ENCODE results near the gene GRN. TPM values are rescaled to one million over a fixed set of nuclear protein-coding genes. Genes with fewer than 3 reads are reported as not detected.
A peak's percentile ranks its signal among the peaks of the same experiment; 100 is the strongest.

Gene GRN
- 219 TPM for polyA plus RNA-seq

DNA sequence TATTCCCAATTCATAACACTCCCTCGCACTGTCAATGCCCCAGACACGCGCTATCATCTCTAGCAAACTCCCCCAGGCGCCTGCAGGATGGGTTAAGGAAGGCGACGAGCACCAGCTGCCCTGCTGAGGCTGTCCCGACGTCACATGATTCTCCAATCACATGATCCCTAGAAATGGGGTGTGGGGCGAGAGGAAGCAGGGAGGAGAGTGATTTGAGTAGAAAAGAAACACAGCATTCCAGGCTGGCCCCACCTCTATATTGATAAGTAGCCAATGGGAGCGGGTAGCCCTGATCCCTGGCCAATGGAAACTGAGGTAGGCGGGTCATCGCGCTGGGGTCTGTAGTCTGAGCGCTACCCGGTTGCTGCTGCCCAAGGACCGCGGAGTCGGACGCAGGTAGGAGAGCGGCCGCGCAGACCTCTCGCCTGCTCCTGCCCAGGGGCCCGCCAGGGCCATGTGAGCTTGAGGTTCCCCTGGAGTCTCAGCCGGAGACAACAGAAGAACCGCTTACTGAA, at the start of gene GRN:
Gene GRN (plus strand): TSS at position 364 of the 515 bp plus-strand sequence. CDS start 3,863 bp downstream, outside the sequence.
- Mint-ChIP-seq H3K27me3 (no peaks in the 10 kb centered on the region), H3K9me3 (no peaks in the 10 kb centered on the region), H3K36me3 (no peaks in the 10 kb centered on the region), H3K4me1 (peaks cover 27 to 35% (median 31%) of the 10 kb centered on the region in 3 donors), H3K27ac (peak within 1 kb of the TSS; percentile 92 to 95 (median 95)), H3K4me3 (peak within 1 kb of the TSS; percentile 96 to 99 (median 99))

DNA sequence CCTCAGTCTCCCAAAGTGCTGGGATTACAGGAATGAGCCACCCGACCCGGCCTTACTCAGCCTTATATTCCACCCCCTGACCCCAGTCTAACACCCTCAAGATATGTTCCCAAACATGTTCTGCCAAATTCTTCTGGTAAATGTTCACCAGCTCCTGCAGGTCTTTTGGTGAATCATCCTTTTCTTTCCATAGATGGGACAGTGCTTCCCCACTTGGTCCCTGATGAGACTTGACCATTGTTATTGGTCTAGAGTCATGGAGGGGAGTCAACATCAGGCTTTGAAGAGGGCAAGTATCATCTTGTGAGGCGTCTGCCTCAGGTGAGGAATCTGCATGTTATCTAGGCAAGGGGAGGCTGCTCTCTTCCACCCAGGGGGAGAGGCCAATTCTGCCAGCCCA, 47.1 kb upstream of the GRN start:
- H3K36me3 Mint-ChIP-seq: peaks cover 3% of the 10 kb centered on the region
- H3K4me1 Mint-ChIP-seq: peaks cover 0 to 2% (median under 1%) of the 10 kb centered on the region in 3 donors
- H3K4me3 Mint-ChIP-seq: no peak overlapping the region
- H3K9me3 Mint-ChIP-seq: no peaks in the 10 kb centered on the region
- H3K27ac Mint-ChIP-seq: no peak overlapping the region
- peaks cover 4% of the 10 kb centered on the region for H3K27me3 Mint-ChIP-seq

DNA sequence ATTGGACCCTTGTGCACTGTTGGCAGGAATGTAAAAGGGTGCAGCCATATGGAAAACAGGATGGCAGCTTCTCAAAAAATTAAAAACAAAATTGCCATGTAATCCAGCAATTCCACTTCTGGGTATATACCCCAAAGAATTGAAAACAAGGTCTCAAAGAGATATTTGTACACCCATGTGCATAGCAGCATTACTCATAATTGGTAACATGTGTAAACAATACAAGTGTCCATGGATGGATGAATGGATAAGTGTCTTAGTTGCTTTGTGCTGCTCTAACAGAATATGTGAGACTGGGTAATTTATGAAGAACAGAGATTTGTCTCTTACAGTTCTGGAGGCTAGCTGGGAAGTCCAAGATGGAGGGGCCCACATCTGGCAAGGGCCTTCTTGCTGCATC, 40.5 kb upstream of the GRN start:
- H3K9me3 Mint-ChIP-seq: no peaks in the 10 kb centered on the region
- peaks cover 24% of the 10 kb centered on the region for H3K27me3 Mint-ChIP-seq
- no peak overlapping the region for H3K27ac Mint-ChIP-seq
- H3K36me3 Mint-ChIP-seq: no peaks in the 10 kb centered on the region
- no peak overlapping the region for H3K4me3 Mint-ChIP-seq
- H3K4me1 Mint-ChIP-seq: peaks cover 0 to 8% (median 6%) of the 10 kb centered on the region in 3 donors

DNA sequence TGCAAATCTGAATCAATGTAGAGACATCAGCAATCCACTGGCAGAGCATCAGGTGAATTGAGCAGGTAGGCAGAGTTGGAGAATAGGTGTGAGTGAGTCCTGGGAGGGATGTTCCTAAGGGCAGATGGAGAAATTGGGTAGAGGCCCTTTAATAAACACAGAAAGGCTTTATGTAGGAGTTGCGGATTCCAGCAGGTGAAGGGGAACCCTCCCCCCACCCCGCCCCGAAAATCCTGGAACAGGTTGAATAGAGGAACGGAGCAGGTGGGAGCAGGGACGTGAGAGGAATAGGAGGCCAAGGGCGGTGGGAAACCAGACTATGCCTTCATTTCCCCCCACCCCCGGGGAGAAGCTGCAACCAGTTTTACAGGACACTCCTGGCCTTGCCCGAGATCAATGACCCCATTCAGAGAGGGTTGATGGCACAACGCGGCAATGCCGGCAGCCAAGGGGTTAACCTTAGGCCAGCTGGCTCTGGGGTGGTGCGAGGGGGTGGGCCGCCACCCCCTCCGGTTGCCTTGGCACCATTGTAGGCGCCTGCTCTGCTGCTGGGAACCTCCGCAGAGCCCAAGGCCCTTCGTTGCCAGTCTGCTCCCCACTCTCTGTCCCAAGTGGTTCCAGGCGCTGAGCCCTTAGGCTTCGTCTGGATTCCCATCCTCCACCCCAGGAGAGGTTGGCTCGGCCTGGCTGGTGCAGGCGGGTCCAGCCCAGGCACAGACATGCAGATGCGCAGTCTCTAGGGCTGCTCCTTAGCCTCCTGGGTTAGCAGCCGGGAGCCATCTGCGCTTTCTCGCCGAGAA, 37.5 kb upstream of the GRN start:
- H3K4me1 Mint-ChIP-seq: peaks cover 0 to 14% (median 12%) of the 10 kb centered on the region in 3 donors
- H3K36me3 Mint-ChIP-seq: no peaks in the 10 kb centered on the region
- H3K4me3 Mint-ChIP-seq: peak overlapping the region in 3 of 4 donors; percentile 21 to 78 (median 61)
- H3K27ac Mint-ChIP-seq: no peak overlapping the region
- H3K9me3 Mint-ChIP-seq: no peaks in the 10 kb centered on the region
- peaks cover 23% of the 10 kb centered on the region for H3K27me3 Mint-ChIP-seq

DNA sequence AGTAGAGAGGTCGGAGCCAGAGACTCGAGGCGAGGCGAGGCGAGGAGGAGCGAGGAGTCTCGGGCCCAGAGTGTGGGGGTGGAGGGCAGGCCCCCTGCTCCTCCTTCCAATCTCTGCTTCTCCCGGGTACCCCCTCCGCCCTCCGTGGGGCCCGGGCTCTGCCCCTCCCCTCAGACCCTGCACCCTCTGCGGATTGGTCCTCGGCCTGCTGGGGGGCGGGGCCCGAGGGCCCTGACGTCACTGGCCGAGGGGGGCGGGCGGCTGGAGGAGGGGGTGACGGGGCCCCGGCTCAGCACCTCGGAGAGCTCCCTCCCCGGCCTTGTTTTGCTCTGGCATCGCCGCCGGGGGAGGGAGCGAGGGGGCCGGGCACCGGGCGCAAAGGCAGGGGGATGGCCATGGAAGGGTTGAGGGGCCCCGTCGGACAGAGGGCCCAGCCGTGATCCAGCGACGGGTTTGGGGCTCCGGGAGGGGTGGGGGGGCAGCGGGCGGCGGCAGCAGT, 36.7 kb upstream of the GRN start, which contains the start of gene RUNDC3A:
Gene RUNDC3A (plus strand): TSS at position 282 of the 499 bp plus-strand sequence. CDS start 232 bp downstream, outside the sequence.
- H3K27me3 Mint-ChIP-seq: peaks cover 21% of the 10 kb centered on the region

DNA sequence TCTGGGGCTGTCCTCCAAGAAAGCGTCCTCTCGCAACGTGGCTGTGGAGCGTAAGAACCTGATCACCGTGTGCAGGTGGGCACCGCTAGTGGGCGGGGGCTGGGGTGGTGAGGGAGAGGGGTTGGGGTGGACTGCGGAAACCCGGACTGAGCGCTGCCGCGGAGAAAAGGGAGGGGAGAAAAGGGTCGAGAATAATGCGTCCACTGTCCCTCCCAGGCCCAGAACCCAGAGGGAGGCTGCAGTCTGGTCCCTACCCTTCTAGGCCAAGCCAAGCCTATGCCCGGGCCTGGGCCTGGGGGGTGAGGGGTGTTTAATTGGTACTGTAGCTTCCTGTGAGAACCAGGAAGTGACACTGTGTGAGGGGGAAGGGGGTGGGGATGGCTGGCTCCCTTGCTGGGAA, 36.2 kb upstream of the GRN start:
- Mint-ChIP-seq H3K4me3 (peak overlapping the region in 2 of 4 donors; percentile 54 to 73), H3K27ac (peak overlapping the region in 1 of 3 donors; percentile 30), H3K9me3 (no peaks in the 10 kb centered on the region), H3K4me1 (peaks cover 1 to 12% (median 11%) of the 10 kb centered on the region in 3 donors), H3K36me3 (no peaks in the 10 kb centered on the region), H3K27me3 (peaks cover 18% of the 10 kb centered on the region)

More for the DNA sequence above, 36.7 kb upstream of the GRN start, which contains the start of gene RUNDC3A:
- Mint-ChIP-seq H3K4me3 (peak within 1 kb of the TSS; percentile 21 to 78 (median 40)), H3K9me3 (no peaks in the 10 kb centered on the region), H3K4me1 (peaks cover 0 to 12% (median 11%) of the 10 kb centered on the region in 3 donors), H3K27ac (peak within 1 kb of the TSS in 1 of 3 donors; percentile 30), H3K36me3 (no peaks in the 10 kb centered on the region)

DNA sequence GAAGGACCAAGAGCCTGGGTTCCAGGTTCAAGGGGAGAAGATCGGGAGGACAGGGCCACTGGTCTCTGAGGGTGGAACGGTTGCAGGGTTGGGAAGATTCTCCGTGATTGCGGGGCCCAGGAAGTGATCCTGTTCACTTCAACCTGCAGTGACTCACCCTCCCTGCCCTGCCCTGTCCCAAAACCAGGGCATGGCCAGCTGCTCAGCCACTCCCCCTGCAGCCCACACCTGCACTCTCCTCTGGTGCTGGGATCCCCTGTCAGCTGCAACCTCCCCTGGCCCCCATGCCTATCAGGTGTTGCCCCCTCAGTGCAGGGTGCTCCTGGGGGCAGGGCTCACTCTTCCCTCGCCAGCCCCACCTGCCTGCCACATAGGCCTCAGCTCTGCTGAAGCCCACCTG, 35.6 kb upstream of the GRN start:
- Mint-ChIP-seq H3K9me3 (no peaks in the 10 kb centered on the region), H3K4me3 (peak overlapping the region in 3 of 4 donors; percentile 53 to 60 (median 54)), H3K4me1 (peaks cover 5 to 12% (median 11%) of the 10 kb centered on the region in 3 donors), H3K36me3 (no peaks in the 10 kb centered on the region), H3K27me3 (peaks cover 22% of the 10 kb centered on the region), H3K27ac (no peak overlapping the region)

DNA sequence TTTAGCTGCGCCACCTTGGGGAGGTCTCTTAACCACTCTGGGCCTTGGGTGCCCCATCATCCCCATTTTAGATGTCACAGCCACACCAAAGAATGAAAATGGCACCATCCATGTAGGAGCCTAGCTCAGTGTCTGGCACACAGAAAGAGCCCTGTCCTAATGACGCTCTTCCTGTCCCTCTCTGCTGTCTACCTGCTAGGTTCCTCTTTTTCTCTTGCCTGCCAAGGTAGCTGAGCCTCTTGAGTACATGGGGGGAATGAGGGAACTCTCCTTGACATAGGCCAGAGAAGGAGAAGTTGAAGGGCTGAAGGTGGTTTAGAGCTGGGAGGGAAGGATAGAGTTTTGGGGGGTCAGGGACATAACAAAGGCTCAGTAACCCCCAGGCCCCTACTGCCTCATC, 34.9 kb upstream of the GRN start:
- H3K4me1 Mint-ChIP-seq: peaks cover 5 to 12% (median 11%) of the 10 kb centered on the region in 3 donors
- H3K9me3 Mint-ChIP-seq: no peaks in the 10 kb centered on the region
- peak overlapping the region in 1 of 3 donors; percentile 51 for H3K27ac Mint-ChIP-seq
- H3K27me3 Mint-ChIP-seq: peaks cover 26% of the 10 kb centered on the region
- H3K4me3 Mint-ChIP-seq: peak overlapping the region in 2 of 4 donors; percentile 53 to 75
- no peaks in the 10 kb centered on the region for H3K36me3 Mint-ChIP-seq

DNA sequence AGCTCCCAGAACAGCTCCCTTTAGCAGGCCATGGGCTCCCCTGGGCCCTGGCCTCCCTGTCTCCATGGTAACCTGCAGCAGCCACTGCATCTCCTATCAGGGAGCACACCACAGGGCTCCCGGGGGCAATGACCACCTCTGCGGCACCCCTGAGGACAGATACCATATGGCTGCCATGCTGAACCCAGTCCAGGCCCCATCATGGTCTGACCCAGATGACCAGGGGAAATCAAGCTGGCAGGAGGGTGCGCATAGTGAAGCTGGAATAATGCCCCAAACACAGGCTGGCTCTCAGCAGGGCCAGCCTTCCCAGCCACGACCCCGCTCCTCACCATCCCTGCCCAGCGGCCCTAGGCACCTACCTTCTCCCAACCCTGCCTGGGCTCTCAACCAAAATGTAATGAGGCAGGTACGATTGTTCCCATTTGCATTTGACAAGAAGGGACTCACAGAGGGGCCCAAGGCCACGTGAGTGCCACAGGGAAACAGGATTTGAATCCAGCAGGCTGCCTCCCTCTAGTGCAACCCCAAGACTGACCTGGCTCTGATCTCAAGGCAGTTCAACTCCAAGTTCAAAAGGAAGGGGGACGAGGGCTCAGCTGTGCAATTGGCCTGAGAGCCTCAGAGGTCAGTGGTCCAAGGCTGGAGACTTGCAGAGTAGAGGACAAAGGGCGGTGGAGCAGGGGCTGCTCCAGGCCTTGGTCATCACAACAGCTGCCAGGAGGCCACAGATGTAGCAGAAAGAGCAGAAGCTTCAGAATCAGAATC, 34.3 kb upstream of the GRN start:
- H3K36me3 Mint-ChIP-seq: no peaks in the 10 kb centered on the region
- H3K27me3 Mint-ChIP-seq: peaks cover 24% of the 10 kb centered on the region
- peak overlapping the region in 2 of 4 donors; percentile 53 to 78 for H3K4me3 Mint-ChIP-seq
- H3K9me3 Mint-ChIP-seq: peaks cover 0 to under 1% (median 0%) of the 10 kb centered on the region in 3 donors
- peak overlapping the region in 1 of 3 donors; percentile 51 for H3K27ac Mint-ChIP-seq
- H3K4me1 Mint-ChIP-seq: peaks cover 7 to 15% (median 14%) of the 10 kb centered on the region in 3 donors

DNA sequence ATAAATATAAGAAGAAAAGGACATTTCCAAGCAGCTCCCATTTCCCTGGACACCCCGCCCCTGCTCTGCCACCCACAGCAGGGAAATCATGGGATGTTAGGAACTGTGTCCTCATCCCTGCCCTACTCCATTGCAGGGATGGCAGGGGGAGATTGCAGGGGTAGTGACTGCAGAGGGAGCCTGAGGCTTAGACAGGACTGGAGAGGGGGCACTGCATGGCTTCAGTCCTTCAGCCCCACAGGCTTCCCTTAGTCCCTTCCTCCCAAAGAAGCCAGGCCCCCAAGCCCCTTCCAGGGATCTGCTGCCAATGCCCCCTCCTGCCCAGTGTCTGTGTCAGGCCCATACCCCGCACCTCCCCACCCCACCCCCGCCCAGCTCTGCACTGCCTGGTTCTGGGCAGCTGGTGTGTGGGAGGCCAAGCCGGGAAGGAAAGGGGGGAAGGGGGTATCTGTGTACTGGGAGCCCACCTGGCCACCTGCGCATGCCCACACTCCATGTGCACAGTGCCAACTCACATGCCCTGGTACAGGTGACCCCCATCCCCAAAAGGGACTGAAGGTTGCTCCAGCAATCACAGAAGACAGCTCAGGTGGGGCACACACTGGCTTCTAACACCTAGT, 33.4 kb upstream of the GRN start:
- Mint-ChIP-seq H3K27ac (no peak overlapping the region), H3K4me1 (peaks cover 8 to 19% (median 18%) of the 10 kb centered on the region in 3 donors), H3K9me3 (peaks cover 0 to 3% (median 0%) of the 10 kb centered on the region in 3 donors), H3K4me3 (no peak overlapping the region), H3K36me3 (no peaks in the 10 kb centered on the region), H3K27me3 (peaks cover 27% of the 10 kb centered on the region)

DNA sequence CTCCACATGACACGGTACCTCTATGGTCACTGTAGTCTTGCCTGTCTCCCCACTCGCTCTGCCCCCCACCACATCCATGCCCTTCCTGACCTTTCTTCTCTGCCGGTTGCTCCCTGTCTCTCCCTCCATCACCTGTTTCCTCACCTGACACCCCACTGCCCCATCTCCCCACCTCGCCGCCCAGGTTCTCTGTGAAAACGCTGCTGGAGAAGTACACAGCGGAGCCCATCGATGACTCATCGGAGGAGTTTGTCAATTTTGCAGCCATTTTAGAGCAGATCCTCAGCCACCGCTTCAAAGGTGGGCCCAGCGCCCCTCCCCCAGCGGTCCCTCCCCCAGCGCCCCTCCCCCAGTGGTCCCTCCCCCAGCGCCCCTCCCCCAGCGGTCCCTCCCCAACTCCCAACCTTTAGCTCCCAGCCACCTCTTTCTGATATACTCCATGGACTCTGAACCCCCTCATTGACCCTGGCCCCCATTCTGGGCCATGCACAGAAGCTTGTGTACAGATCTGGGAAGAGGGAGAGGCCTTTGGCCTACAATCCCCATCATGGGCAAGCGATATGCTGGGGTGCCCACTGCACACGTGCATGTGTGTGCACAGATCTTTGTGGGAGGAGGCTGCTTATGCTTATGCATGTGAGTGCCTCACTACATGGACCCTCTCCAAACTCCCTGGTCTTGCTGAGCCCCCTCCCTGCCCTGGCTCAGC, 32.6 kb upstream of the GRN start:
- H3K27ac Mint-ChIP-seq: no peak overlapping the region
- H3K9me3 Mint-ChIP-seq: peaks cover 0 to 4% (median 3%) of the 10 kb centered on the region in 3 donors
- peaks cover 1% of the 10 kb centered on the region for H3K36me3 Mint-ChIP-seq
- no peak overlapping the region for H3K4me3 Mint-ChIP-seq
- peaks cover 12 to 13% (median 13%) of the 10 kb centered on the region in 3 donors for H3K4me1 Mint-ChIP-seq
- H3K27me3 Mint-ChIP-seq: peaks cover 28% of the 10 kb centered on the region

DNA sequence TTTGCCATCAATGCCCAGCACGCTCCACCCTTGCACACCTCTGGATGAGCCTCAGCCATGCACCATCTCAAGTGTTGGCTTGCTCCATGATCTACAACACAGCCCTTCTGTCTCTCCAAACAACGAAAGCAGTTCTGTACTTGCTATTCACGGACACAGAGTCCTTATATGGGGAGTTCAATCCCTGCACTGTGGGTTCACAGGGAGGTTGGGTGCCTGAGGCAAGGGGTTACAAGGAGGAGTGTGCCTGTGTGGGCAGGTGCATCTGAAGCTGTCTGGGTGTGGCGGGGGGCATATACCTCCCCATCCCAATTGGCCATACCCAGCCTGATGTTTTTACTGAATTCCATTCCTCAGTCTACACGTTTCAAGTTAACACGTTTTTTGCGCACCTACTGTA, 31.1 kb upstream of the GRN start:
- Mint-ChIP-seq H3K4me1 (peaks cover 13 to 15% (median 13%) of the 10 kb centered on the region in 3 donors), H3K27me3 (peaks cover 28% of the 10 kb centered on the region), H3K9me3 (peaks cover 0 to 4% (median 3%) of the 10 kb centered on the region in 3 donors), H3K27ac (peak overlapping the region in 2 of 3 donors; percentile 7 to 55), H3K36me3 (peaks cover 3% of the 10 kb centered on the region), H3K4me3 (peak overlapping the region; percentile 52 to 89 (median 54))

DNA sequence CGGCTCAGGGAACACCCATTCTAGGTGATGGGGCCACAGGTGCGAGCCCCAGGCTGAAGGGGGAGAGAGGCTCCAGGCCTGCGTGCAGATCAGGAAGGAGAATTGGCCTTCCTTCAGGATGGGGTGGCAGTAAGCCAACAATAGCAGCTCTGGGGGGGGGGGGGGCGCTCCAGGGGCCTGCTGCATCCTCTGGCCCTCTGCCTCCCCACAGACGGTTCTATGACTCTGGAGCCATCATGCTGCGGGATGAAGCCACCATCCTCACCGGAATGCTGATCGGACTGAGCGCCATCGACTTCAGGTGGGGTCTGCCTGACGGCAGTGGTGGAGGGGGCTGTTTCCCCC, 30.6 kb upstream of the GRN start:
- Mint-ChIP-seq H3K4me3 (peak overlapping the region; percentile 53 to 89 (median 60)), H3K27ac (no peak overlapping the region), H3K9me3 (peaks cover 0 to 4% (median 3%) of the 10 kb centered on the region in 3 donors), H3K36me3 (peaks cover 3% of the 10 kb centered on the region), H3K27me3 (peaks cover 28% of the 10 kb centered on the region), H3K4me1 (peaks cover 13 to 15% (median 13%) of the 10 kb centered on the region in 3 donors)

Measured in IgD-negative memory B cell (primary cell).